ENCODE results near the gene CEP128.

DNA sequence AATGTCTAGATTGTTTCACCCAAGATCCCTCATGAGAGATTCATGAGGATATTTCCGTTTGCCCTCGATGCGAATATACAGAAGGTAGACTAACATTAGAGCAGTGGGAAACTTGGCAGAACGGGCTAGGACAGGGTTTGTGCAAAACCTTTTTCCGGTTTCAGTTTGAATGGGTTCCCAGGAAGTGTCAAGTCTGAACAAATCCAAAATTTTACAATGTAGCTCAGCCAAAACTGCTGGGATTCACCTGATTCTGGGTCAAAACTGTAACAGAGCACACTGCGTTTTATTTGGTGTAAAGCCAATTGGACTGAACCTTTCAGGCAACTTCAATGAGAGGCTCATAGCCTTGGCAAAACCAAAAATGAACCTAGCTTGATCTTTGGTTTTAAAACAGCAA, 392.4 kb downstream of the CEP128 start:
- TF ChIP-seq POLR2A (IDR thresholded peaks at IDR 0.05) (no peak), POLR2AphosphoS5 (IDR thresholded peaks at IDR 0.05) (no peak), EP300 (IDR thresholded peaks at IDR 0.05) (no peak)
- TF ChIP-seq, protein P1, sequence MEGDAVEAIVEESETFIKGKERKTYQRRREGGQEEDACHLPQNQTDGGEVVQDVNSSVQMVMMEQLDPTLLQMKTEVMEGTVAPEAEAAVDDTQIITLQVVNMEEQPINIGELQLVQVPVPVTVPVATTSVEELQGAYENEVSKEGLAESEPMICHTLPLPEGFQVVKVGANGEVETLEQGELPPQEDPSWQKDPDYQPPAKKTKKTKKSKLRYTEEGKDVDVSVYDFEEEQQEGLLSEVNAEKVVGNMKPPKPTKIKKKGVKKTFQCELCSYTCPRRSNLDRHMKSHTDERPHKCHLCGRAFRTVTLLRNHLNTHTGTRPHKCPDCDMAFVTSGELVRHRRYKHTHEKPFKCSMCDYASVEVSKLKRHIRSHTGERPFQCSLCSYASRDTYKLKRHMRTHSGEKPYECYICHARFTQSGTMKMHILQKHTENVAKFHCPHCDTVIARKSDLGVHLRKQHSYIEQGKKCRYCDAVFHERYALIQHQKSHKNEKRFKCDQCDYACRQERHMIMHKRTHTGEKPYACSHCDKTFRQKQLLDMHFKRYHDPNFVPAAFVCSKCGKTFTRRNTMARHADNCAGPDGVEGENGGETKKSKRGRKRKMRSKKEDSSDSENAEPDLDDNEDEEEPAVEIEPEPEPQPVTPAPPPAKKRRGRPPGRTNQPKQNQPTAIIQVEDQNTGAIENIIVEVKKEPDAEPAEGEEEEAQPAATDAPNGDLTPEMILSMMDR (IDR thresholded peaks at IDR 0.05) = no peak

All from stomach (tissue), 4 donors.